Occipital lobe (tissue), 2 donors: ENCODE data around the gene HOXA11. TPM values are rescaled to one million over a fixed set of nuclear protein-coding genes. Genes with fewer than 3 reads are reported as not detected.
A peak's percentile ranks its signal among the peaks of the same experiment; 100 is the strongest.

Experiments
- DNase-seq: peaks from one replicate; lab custom pipeline; 2025; lab: John Stamatoyannopoulos, UW
- total RNA-seq: library from RNA; depleted of rRNA; stranded (reverse); fragments of >200 nt; gene quantifications from one replicate; pipeline ENCODE4 v1.2.3, GENCODE V29; 2014

HOXA11 gene
- total RNA-seq, 1 donor from 2014 or later, result not detected

- DNase-seq, result no peak
Observed at GRCh38 chr7:27170426-27171324, 14.4 kb downstream of the HOXA11 start.

- no peak for DNase-seq
Observed at GRCh38 chr7:27169658-27170425, 15.2 kb downstream of the HOXA11 start.

- no peak for DNase-seq
Observed at GRCh38 chr7:27168265-27168947, 16.6 kb downstream of the HOXA11 start.

GRCh38 chr7:27167916-27168264 is 17.1 kb downstream of the HOXA11 start:
- no peak for DNase-seq

GRCh38 chr7:27166531-27167505 is 18.2 kb downstream of the HOXA11 start:
- no peak for DNase-seq

- no peak for DNase-seq
Observed at GRCh38 chr7:27165996-27166530, 19.0 kb downstream of the HOXA11 start.

- DNase-seq, result no peak
Observed at GRCh38 chr7:27165089-27165995, 19.7 kb downstream of the HOXA11 start, which contains the start of gene HOXA9. TSS of gene HOXA9 (minus strand) at chr7:27165537. CDS start at chr7:27165457, 80 bp downstream.

- DNase-seq, result no peak
Observed at GRCh38 chr7:27164367-27165088, 20.5 kb downstream of the HOXA11 start.

GRCh38 chr7:27164045-27164366 is 21.0 kb downstream of the HOXA11 start:
- no peak for DNase-seq

- no peak for DNase-seq
Observed at GRCh38 chr7:27163288-27164044, 21.6 kb downstream of the HOXA11 start.

- no peak for DNase-seq
Observed at GRCh38 chr7:27162561-27163287, 22.3 kb downstream of the HOXA11 start.

GRCh38 chr7:27161721-27162560 is 23.1 kb downstream of the HOXA11 start:
- no peak for DNase-seq

- no peak for DNase-seq
Observed at GRCh38 chr7:27161214-27161720, 23.8 kb downstream of the HOXA11 start.

- peak; percentile 37 for DNase-seq
Observed at GRCh38 chr7:27160546-27161213, 24.4 kb downstream of the HOXA11 start.

GRCh38 chr7:27160145-27160545 is 24.9 kb downstream of the HOXA11 start:
- DNase-seq, result no peak
